ENCODE results near the gene RBM47. TPM values are rescaled to one million over a fixed set of nuclear protein-coding genes. Genes with fewer than 3 reads are reported as not detected.

Gene RBM47
- total and polyA plus RNA-seq, 4 experiments from 2014 or later = 0.10 to 1.5 (median 0.87) TPM

- no peaks in the 10 kb centered on the region for H3K36me3 Mint-ChIP-seq
- Histone ChIP-seq H3K4me3 (ENCODE audit: low read length in 2 of 2) (no peak overlapping the region), H3K4me1 (ENCODE audit: insufficient read depth, low read length) (no peaks in the 10 kb centered on the region), H3K27ac (ENCODE audit: low read depth, low read length) (no peak overlapping the region), H3K9me3 (ENCODE audit: control insufficient read depth in 1 of 2, low read length in 2 of 2) (no peaks in the 10 kb centered on the region), H3K27me3 (ENCODE audit: insufficient read depth, low read length) (no peaks in the 10 kb centered on the region), H3K36me3 (ENCODE audit: insufficient read depth, low read length) (no peaks in the 10 kb centered on the region)
- H3K4me1 Mint-ChIP-seq = peaks cover 4 to 8% (median 4%) of the 10 kb centered on the region in 4 donors
- no peaks in the 10 kb centered on the region for H3K9me3 Mint-ChIP-seq
- intact Hi-C loops (cut with micrococcal nuclease) = no loop called here
- peaks cover 27 to 42% of the 10 kb centered on the region in 2 donors for H3K27me3 Mint-ChIP-seq
- H3K27ac Mint-ChIP-seq = no peak overlapping the region
- no peak for DNase-seq
- no peak overlapping the region for H3K4me3 Mint-ChIP-seq
- ChIA-PET POLR2A (ENCODE audit: partially characterized antibody) (no interaction called here), CTCF (ENCODE audit: partially characterized antibody) (no interaction called here)
These were observed 6.0 kb downstream of the RBM47 start for GRCh38 chr4:40623707-40624106.

GRCh38 chr4:40622913-40623312 lies 6.8 kb downstream of the RBM47 start:
- peaks cover 4 to 8% (median 4%) of the 10 kb centered on the region in 4 donors for H3K4me1 Mint-ChIP-seq
- intact Hi-C loops (cut with micrococcal nuclease) = no loop called here
- DNase-seq = no peak
- H3K27ac Mint-ChIP-seq = no peak overlapping the region
- Histone ChIP-seq H3K36me3 (ENCODE audit: insufficient read depth, low read length) (no peaks in the 10 kb centered on the region), H3K27ac (ENCODE audit: low read depth, low read length) (no peak overlapping the region), H3K9me3 (ENCODE audit: control insufficient read depth in 1 of 2, low read length in 2 of 2) (no peaks in the 10 kb centered on the region), H3K4me3 (ENCODE audit: low read length in 2 of 2) (no peak overlapping the region), H3K4me1 (ENCODE audit: insufficient read depth, low read length) (no peaks in the 10 kb centered on the region), H3K27me3 (ENCODE audit: insufficient read depth, low read length) (no peaks in the 10 kb centered on the region)
- peaks cover 27 to 38% of the 10 kb centered on the region in 2 donors for H3K27me3 Mint-ChIP-seq
- ChIA-PET POLR2A (ENCODE audit: partially characterized antibody) (no interaction called here), CTCF (ENCODE audit: partially characterized antibody) (no interaction called here)
- H3K9me3 Mint-ChIP-seq = no peaks in the 10 kb centered on the region
- H3K36me3 Mint-ChIP-seq = no peaks in the 10 kb centered on the region
- H3K4me3 Mint-ChIP-seq = no peak overlapping the region

GRCh38 chr4:40621592-40622512 lies 7.8 kb downstream of the RBM47 start:
- ChIA-PET CTCF (ENCODE audit: partially characterized antibody) (no interaction called here), POLR2A (ENCODE audit: partially characterized antibody) (no interaction called here)
- Mint-ChIP-seq H3K4me1 (peaks cover 4 to 8% (median 4%) of the 10 kb centered on the region in 4 donors), H3K9me3 (no peaks in the 10 kb centered on the region), H3K36me3 (no peaks in the 10 kb centered on the region), H3K4me3 (peak overlapping the region in 1 of 8 donors; percentile 33), H3K27me3 (peaks cover 22 to 29% of the 10 kb centered on the region in 2 donors), H3K27ac (peak overlapping the region in 1 of 7 donors; percentile 26)
- Histone ChIP-seq H3K27ac (ENCODE audit: low read depth, low read length) (no peak overlapping the region), H3K4me1 (ENCODE audit: insufficient read depth, low read length) (no peaks in the 10 kb centered on the region), H3K4me3 (ENCODE audit: low read length in 2 of 2) (no peak overlapping the region), H3K9me3 (ENCODE audit: control insufficient read depth in 1 of 2, low read length in 2 of 2) (no peaks in the 10 kb centered on the region), H3K27me3 (ENCODE audit: insufficient read depth, low read length) (no peaks in the 10 kb centered on the region), H3K36me3 (ENCODE audit: insufficient read depth, low read length) (no peaks in the 10 kb centered on the region)
- intact Hi-C loops (cut with micrococcal nuclease) = no loop called here
- DNase-seq = no peak

GRCh38 chr4:40621229-40621591 lies 8.5 kb downstream of the RBM47 start:
- Histone ChIP-seq H3K4me1 (ENCODE audit: insufficient read depth, low read length) (no peaks in the 10 kb centered on the region), H3K4me3 (ENCODE audit: low read length in 2 of 2) (no peak overlapping the region), H3K27ac (ENCODE audit: low read depth, low read length) (no peak overlapping the region), H3K27me3 (ENCODE audit: insufficient read depth, low read length) (no peaks in the 10 kb centered on the region), H3K36me3 (ENCODE audit: insufficient read depth, low read length) (no peaks in the 10 kb centered on the region), H3K9me3 (ENCODE audit: control insufficient read depth in 1 of 2, low read length in 2 of 2) (no peaks in the 10 kb centered on the region)
- Mint-ChIP-seq H3K9me3 (no peaks in the 10 kb centered on the region), H3K36me3 (no peaks in the 10 kb centered on the region), H3K27me3 (peaks cover 17 to 24% of the 10 kb centered on the region in 2 donors), H3K4me3 (no peak overlapping the region), H3K27ac (no peak overlapping the region), H3K4me1 (peaks cover 4 to 8% (median 4%) of the 10 kb centered on the region in 4 donors)
- intact Hi-C loops (cut with micrococcal nuclease) = no loop called here
- DNase-seq = no peak
- CTCF ChIA-PET (ENCODE audit: partially characterized antibody) = no interaction called here
- POLR2A ChIA-PET (ENCODE audit: partially characterized antibody) = no interaction called here

- Histone ChIP-seq H3K36me3 (ENCODE audit: insufficient read depth, low read length) (no peaks in the 10 kb centered on the region), H3K27me3 (ENCODE audit: insufficient read depth, low read length) (no peaks in the 10 kb centered on the region), H3K4me1 (ENCODE audit: insufficient read depth, low read length) (no peaks in the 10 kb centered on the region), H3K27ac (ENCODE audit: low read depth, low read length) (no peak overlapping the region), H3K9me3 (ENCODE audit: control insufficient read depth in 1 of 2, low read length in 2 of 2) (no peaks in the 10 kb centered on the region), H3K4me3 (ENCODE audit: low read length in 2 of 2) (no peak overlapping the region)
- Mint-ChIP-seq H3K36me3 (no peaks in the 10 kb centered on the region), H3K4me3 (no peak overlapping the region), H3K27ac (no peak overlapping the region), H3K4me1 (peaks cover 0 to 8% (median 4%) of the 10 kb centered on the region in 4 donors), H3K27me3 (peaks cover 9 to 15% of the 10 kb centered on the region in 2 donors), H3K9me3 (no peaks in the 10 kb centered on the region)
- DNase-seq = no peak
- ChIA-PET POLR2A (ENCODE audit: partially characterized antibody) (interaction anchor here (0.6 kb wide), 1 partner anchor 18 kb away, joined by 3 read pairs; no protein-coding TSS in a partner anchor), CTCF (ENCODE audit: partially characterized antibody) (no interaction called here)
- intact Hi-C loops (cut with micrococcal nuclease) = no loop called here
These were observed 10.1 kb downstream of the RBM47 start for GRCh38 chr4:40619600-40619999.

GRCh38 chr4:40617872-40618271 lies 11.8 kb downstream of the RBM47 start:
- H3K4me3 Mint-ChIP-seq = no peak overlapping the region

GRCh38 chr4:40614031-40614430 lies 15.6 kb downstream of the RBM47 start:
- Histone ChIP-seq H3K27me3 (ENCODE audit: insufficient read depth, low read length) (no peaks in the 10 kb centered on the region), H3K4me1 (ENCODE audit: insufficient read depth, low read length) (no peaks in the 10 kb centered on the region), H3K36me3 (ENCODE audit: insufficient read depth, low read length) (no peaks in the 10 kb centered on the region), H3K27ac (ENCODE audit: low read depth, low read length) (no peak overlapping the region), H3K9me3 (ENCODE audit: control insufficient read depth in 1 of 2, low read length in 2 of 2) (no peaks in the 10 kb centered on the region), H3K4me3 (ENCODE audit: low read length in 2 of 2) (no peak overlapping the region)
- ChIA-PET POLR2A (ENCODE audit: partially characterized antibody) (no interaction called here), CTCF (ENCODE audit: partially characterized antibody) (no interaction called here)
- DNase-seq = no peak
- intact Hi-C loops (cut with micrococcal nuclease) = no loop called here
- Mint-ChIP-seq H3K27me3 (peaks cover 2 to 3% of the 10 kb centered on the region in 2 donors), H3K9me3 (no peaks in the 10 kb centered on the region), H3K36me3 (no peaks in the 10 kb centered on the region), H3K4me3 (no peak overlapping the region), H3K4me1 (peaks cover 0 to 3% (median 0%) of the 10 kb centered on the region in 4 donors), H3K27ac (no peak overlapping the region)

More at GRCh38 chr4:40617872-40618271, 11.8 kb downstream of the RBM47 start:
- DNase-seq = no peak
- H3K9me3 ChIP-seq (ENCODE audit: control insufficient read depth in 1 of 2, low read length in 2 of 2) = no peaks in the 10 kb centered on the region
- ChIA-PET CTCF (ENCODE audit: partially characterized antibody) (no interaction called here), POLR2A (ENCODE audit: partially characterized antibody) (no interaction called here)
- intact Hi-C loops (cut with micrococcal nuclease) = no loop called here
- no peak overlapping the region for H3K27ac ChIP-seq (ENCODE audit: low read depth, low read length)
- Mint-ChIP-seq H3K27ac (no peak overlapping the region), H3K36me3 (no peaks in the 10 kb centered on the region), H3K9me3 (no peaks in the 10 kb centered on the region), H3K4me1 (peaks cover 0 to 8% (median 5%) of the 10 kb centered on the region in 4 donors), H3K27me3 (peaks cover 6 to 13% of the 10 kb centered on the region in 2 donors)
- H3K27me3 ChIP-seq (ENCODE audit: insufficient read depth, low read length) = no peaks in the 10 kb centered on the region
- no peaks in the 10 kb centered on the region for H3K4me1 ChIP-seq (ENCODE audit: insufficient read depth, low read length)
- no peaks in the 10 kb centered on the region for H3K36me3 ChIP-seq (ENCODE audit: insufficient read depth, low read length)
- H3K4me3 ChIP-seq (ENCODE audit: low read length in 2 of 2) = no peak overlapping the region
